H1 (cell line): ENCODE measurements around the gene DUSP2. TPM values are rescaled to one million over a fixed set of nuclear protein-coding genes. Genes with fewer than 3 reads are reported as not detected.

Experiments
- CTCF ChIA-PET: fragments of 300-600 bp; sonication (Branson Sonifier 250); formaldehyde crosslinking; loops from one replicate; lab custom pipeline; 2021; ENCODE audit not compliant: partially characterized antibody; lab: Charles Lee
- POLR2A ChIA-PET: fragments of 300-600 bp; sonication (Branson Sonifier 250); formaldehyde crosslinking; loops from one replicate; lab custom pipeline; 2021; ENCODE audit warnings: inconsistent platforms; ENCODE audit not compliant: partially characterized antibody; lab: Charles Lee
- DNase-seq, 2 experiments: peaks; one replicate each; pipeline versions ENCODE4 v3.0.0 to v3.0.0-alpha.2; 2010 to 2022; ENCODE audit warnings: low spot score in 2 of 2, low read depth in 1 of 2, mixed read lengths in 1 of 2
- FAIRE-seq: peaks from 2 replicates; lab custom pipeline; 2011; peaks lifted over from hg19 to GRCh38; lab: Jason Lieb, UNC
- H2AFZ ChIP-seq: 2 replicates; pipeline ENCODE4 v1.8.1; 2012; ENCODE audit warnings: low read length, inconsistent platforms
- H2AK5ac ChIP-seq: 2 replicates; pipeline ENCODE4 v1.6.1; 2013; ENCODE audit warnings: low read depth, low read length
- H2BK120ac ChIP-seq: replicated peaks from 2 replicates; pipeline ENCODE3; 2013; ENCODE audit warnings: low read depth, low read length, inconsistent platforms
- H2BK12ac ChIP-seq: 2 replicates; pipeline ENCODE4 v1.6.1; 2013; ENCODE audit warnings: low read depth, low read length
- H2BK15ac ChIP-seq: 2 replicates; pipeline ENCODE4 v1.6.1; 2013; ENCODE audit warnings: low read length
- H2BK20ac ChIP-seq: 2 replicates; pipeline ENCODE4 v1.6.1; 2013; ENCODE audit warnings: low read length
- H2BK5ac ChIP-seq: 2 replicates; pipeline ENCODE4 v1.6.1; 2013; ENCODE audit warnings: low read depth, low read length
- H3K14ac ChIP-seq: 2 replicates; pipeline ENCODE4 v1.6.1; 2013; ENCODE audit warnings: inconsistent platforms; ENCODE audit not compliant: insufficient read length
- H3K18ac ChIP-seq: 2 replicates; pipeline ENCODE4 v1.6.1; 2013; ENCODE audit warnings: low read length; ENCODE audit errors: extremely low read depth
- H3K23ac ChIP-seq: 2 replicates; pipeline ENCODE4 v1.6.1; 2013; ENCODE audit warnings: inconsistent platforms; ENCODE audit not compliant: insufficient read length
- H3K23me2 ChIP-seq: 2 replicates; pipeline ENCODE4 v1.6.1; 2013; ENCODE audit warnings: low read depth, low read length
- H3K27ac ChIP-seq: 2 replicates; pipeline ENCODE4 v1.6.1; 2011; ENCODE audit warnings: low read depth, low read length, inconsistent platforms
- H3K27me3 ChIP-seq, 4 experiments: replicated peaks in 1 of 4; 1 replicate in 1 of 4; 2 replicates in 3 of 4; pipeline versions ENCODE4 v1.6.1 to v1.8.1; 2011 to 2013; ENCODE audit warnings: low read length in 3 of 4, mild to moderate bottlenecking in 3 of 4, inconsistent platforms in 2 of 4, mixed read lengths in 2 of 4, moderate library complexity in 1 of 4; ENCODE audit not compliant: control insufficient read depth in 3 of 4, insufficient read depth in 3 of 4; ENCODE audit errors: extremely low read depth in 1 of 4
- H3K36me3 ChIP-seq, 4 experiments: 2 replicates each; pipeline versions ENCODE4 v1.6.1 to v1.8.1; 2011 to 2013; ENCODE audit warnings: mild to moderate bottlenecking in 4 of 4, low read length in 3 of 4, moderate library complexity in 2 of 4, control low read depth in 1 of 4, inconsistent platforms in 1 of 4; ENCODE audit not compliant: insufficient read depth in 4 of 4, control insufficient read depth in 2 of 4
- H3K4ac ChIP-seq: replicated peaks from 2 replicates; pipeline ENCODE3; 2013; ENCODE audit warnings: low read length, low read depth, mixed read lengths, inconsistent platforms; ENCODE audit not compliant: insufficient read length
- H3K4me1 ChIP-seq, 4 experiments: replicated peaks in 1 of 4; 1 replicate in 1 of 4; 2 replicates in 3 of 4; pipeline versions ENCODE4 v1.6.1 to v1.8.1; 2011 to 2013; ENCODE audit warnings: low read length in 3 of 4, inconsistent platforms in 2 of 4, mixed read lengths in 1 of 4; ENCODE audit not compliant: insufficient read depth in 4 of 4, control insufficient read depth in 3 of 4
- H3K4me2 ChIP-seq, 2 experiments: 2 replicates each; pipeline versions ENCODE4 v1.6.1 to v1.8.1; 2011 to 2013; ENCODE audit warnings: low read depth in 2 of 2, low read length in 2 of 2, control low read depth in 1 of 2, inconsistent platforms in 1 of 2, mild to moderate bottlenecking in 1 of 2; ENCODE audit not compliant: insufficient read depth in 1 of 2
- H3K4me3 ChIP-seq, 4 experiments: fragments of 200-600, 300-600 bp in 1 of 4; sonication (generic), shearing (Covaris generic), sonication (Bioruptor Twin) in 1 of 4; 2 replicates each; pipeline versions ENCODE4 v1.5.1 to v1.8.1; 2011 to 2016; ENCODE audit warnings: low read length in 4 of 4, low read depth in 3 of 4, control low read depth in 2 of 4, inconsistent platforms in 2 of 4, mild to moderate bottlenecking in 2 of 4, mixed read lengths in 1 of 4, moderate library complexity in 1 of 4; ENCODE audit not compliant: insufficient read depth in 2 of 4; ENCODE audit errors: extremely low read depth in 1 of 4
- H3K56ac ChIP-seq: replicated peaks from 2 replicates; pipeline ENCODE3; 2013; ENCODE audit warnings: low read depth, mild to moderate bottlenecking, mixed read lengths, low read length, inconsistent platforms; ENCODE audit not compliant: insufficient read length
- H3K79me1 ChIP-seq: 2 replicates; pipeline ENCODE4 v1.6.1; 2013; ENCODE audit warnings: low read depth, low read length, control low read depth
- H3K79me2 ChIP-seq, 2 experiments: 2 replicates each; pipeline versions ENCODE4 v1.6.1 to v1.8.1; 2012 to 2013; ENCODE audit warnings: low read length in 2 of 2, mild to moderate bottlenecking in 2 of 2, inconsistent platforms in 1 of 2; ENCODE audit not compliant: insufficient read depth in 2 of 2, control insufficient read depth in 1 of 2
- H3K9ac ChIP-seq, 4 experiments: replicated peaks in 1 of 4; 1 replicate in 1 of 4; 2 replicates in 3 of 4; pipeline versions ENCODE4 v1.6.1 to v1.8.1; 2011 to 2013; ENCODE audit warnings: low read depth in 3 of 4, low read length in 3 of 4, control low read depth in 2 of 4, mild to moderate bottlenecking in 2 of 4, moderate library complexity in 2 of 4, inconsistent platforms in 1 of 4; ENCODE audit errors: extremely low read depth in 1 of 4
- H3K9me3 ChIP-seq, 2 experiments: 2 replicates each; pipeline versions ENCODE4 v1.6.1 to v1.8.1; 2012 to 2013; ENCODE audit warnings: mild to moderate bottlenecking in 2 of 2, moderate library complexity in 2 of 2, control low read depth in 1 of 2, inconsistent platforms in 1 of 2, low read depth in 1 of 2, low read length in 1 of 2, mixed read lengths in 1 of 2; ENCODE audit not compliant: insufficient read depth in 2 of 2
- H4K20me1 ChIP-seq, 2 experiments: replicated peaks in 1 of 2; 2 replicates each; pipeline versions ENCODE3 to v1.8.1; 2011 to 2013; ENCODE audit warnings: inconsistent platforms in 2 of 2, low read length in 2 of 2, mild to moderate bottlenecking in 1 of 2; ENCODE audit not compliant: insufficient read depth in 2 of 2, control insufficient read depth in 1 of 2
- H4K5ac ChIP-seq: 2 replicates; pipeline ENCODE4 v1.6.1; 2013; ENCODE audit warnings: low read length, low read depth, mixed read lengths, inconsistent platforms; ENCODE audit not compliant: insufficient read length
- H4K8ac ChIP-seq: 2 replicates; pipeline ENCODE4 v1.8.0; 2013; ENCODE audit warnings: mild to moderate bottlenecking, moderate library complexity, low read length, inconsistent platforms; ENCODE audit not compliant: insufficient read depth; ENCODE audit errors: extremely low read depth
- H4K91ac ChIP-seq: replicated peaks from 2 replicates; pipeline ENCODE3; 2013; ENCODE audit warnings: low read length, mixed read lengths, inconsistent platforms; ENCODE audit not compliant: insufficient read length
- EP300 ChIP-seq, 2 experiments: IDR thresholded peaks; 1 replicate in 1 of 2; 2 replicates in 1 of 2; pipeline ENCODE4 v1.6.1; 2011 to 2012; ENCODE audit warnings: low read depth in 2 of 2, low read length in 2 of 2, mild to moderate bottlenecking in 2 of 2, borderline replicate concordance in 1 of 2, inconsistent platforms in 1 of 2, moderate library complexity in 1 of 2
- JUN ChIP-seq: IDR thresholded peaks from 2 replicates; pipeline ENCODE4 v1.6.1; 2011; ENCODE audit warnings: low read depth, mild to moderate bottlenecking, improper control_type of control experiment, low read length
- POLR2AphosphoS5 ChIP-seq: IDR thresholded peaks from 2 replicates; pipeline ENCODE4 v1.6.1; 2011; ENCODE audit warnings: low read depth, low read length
- RAD21 ChIP-seq, 2 experiments: IDR thresholded peaks in 1 of 2; conservative IDR thresholded peaks in 1 of 2; 2 replicates each; pipeline ENCODE4 v1.6.1; 2011; ENCODE audit warnings: low read depth in 2 of 2, low read length in 2 of 2, improper control_type of control experiment in 1 of 2, inconsistent platforms in 1 of 2, mild to moderate bottlenecking in 1 of 2, moderate library complexity in 1 of 2
- SP4 ChIP-seq: IDR thresholded peaks from 2 replicates; pipeline ENCODE4 v1.6.1; 2012; ENCODE audit warnings: low read length, inconsistent platforms
- WGBS, 2 experiments: shearing (Covaris generic) in 1 of 2; methylation state at CpG; one replicate each; pipeline versions ENCODE4 v1.1.6 to v1.1.7; 2013 to 2015; ENCODE audit warnings: low lambda C conversion rate in 2 of 2, mixed read lengths in 2 of 2, inconsistent platforms in 1 of 2, low coverage in 1 of 2, missing lambda C conversion rate in 1 of 2; ENCODE audit not compliant: insufficient replicate concordance in 2 of 2, insufficient coverage in 1 of 2, insufficient read length in 1 of 2; ENCODE audit errors: extremely low coverage in 1 of 2, missing lambda C conversion rate in 1 of 2; 5-methylcytosine and 5-hydroxymethylcytosine counted together
- polyA plus RNA-seq, 7 experiments: library from polyadenylated mRNA; depleted of rRNA in 3 of 7; stranded (reverse) in 5 of 7; unstranded in 2 of 7; fragments of >200 nt in 5 of 7; fragments of 200-250 nt in 2 of 7; gene quantifications; 1 replicate in 5 of 7; 2 replicates in 1 of 7; 4 replicates in 1 of 7; pipeline versions ENCODE4 v1.2.1 to v1.2.3, GENCODE V29; 2011 to 2013; ENCODE audit warnings: missing spikeins in 2 of 7, mixed read lengths in 2 of 7
- total RNA-seq: library from RNA; stranded (reverse); fragmentation: NEBNext Ultra II Directional; extraction: Animal tissue kit (Norgen Biotek cat#: 25700); gene quantifications from 2 replicates; pipeline ENCODE4 v1.2.1, GENCODE V29; 2021

The DUSP2 gene
- total and polyA plus RNA-seq, 2 of the 8 experiments (the other 6 are each of a cell fraction or from before 2014, with no cell fraction given) = 10.1 to 10.4 TPM

DNA sequence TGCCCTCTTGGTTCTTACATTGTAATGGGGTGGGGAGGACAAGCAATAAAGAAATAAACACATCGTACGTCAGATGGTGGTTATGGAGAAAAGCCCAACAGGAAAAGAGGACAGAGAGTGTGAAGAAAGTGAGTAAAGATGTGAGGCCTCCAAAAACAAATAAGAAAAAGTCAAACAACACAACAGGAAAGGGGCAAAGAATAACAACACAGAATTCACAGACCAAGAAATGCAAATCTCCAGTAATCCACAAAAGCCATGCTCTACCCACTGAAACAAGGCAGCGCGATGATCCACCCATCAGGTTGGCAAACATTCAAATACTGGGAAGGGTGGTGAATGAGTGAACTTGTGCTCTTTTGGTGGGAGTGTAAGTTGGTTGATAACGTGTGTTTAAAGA is 16.7 kb upstream of the DUSP2 start:
- no peak for FAIRE-seq
- no peak overlapping the region for H3K4me3 ChIP-seq
- H2BK20ac ChIP-seq = no peak overlapping the region
- no peak for DNase-seq
- no peaks in the 10 kb centered on the region for H3K36me3 ChIP-seq
- WGBS, 2 experiments = 92% methylated on average over 5 of the region's 5 CpGs; no CpG with 5 or more reads in 1 of the 2 experiments
- no peak overlapping the region for H3K4ac ChIP-seq
- H3K23ac ChIP-seq = no peak overlapping the region
- no peak for TF ChIP-seq JUN
- TF ChIP-seq RAD21 (IDR thresholded peaks at IDR 0.05 in 1 of 2, conservative IDR thresholded peaks at IDR 0.05 in 1 of 2; ENCODE audit: low read depth in 2 of 2, low read length in 2 of 2) = no peak
- no peak for TF ChIP-seq SP4
- TF ChIP-seq EP300 (IDR thresholded peaks at IDR 0.05; ENCODE audit: borderline replicate concordance in 1 of 2, low read depth in 2 of 2, low read length in 2 of 2) = no peak
- TF ChIP-seq POLR2AphosphoS5 = no peak
- no peak overlapping the region for H3K14ac ChIP-seq
- H2AK5ac ChIP-seq = no peak overlapping the region
- no peaks in the 10 kb centered on the region for H3K79me2 ChIP-seq
- H2BK120ac ChIP-seq = no peak overlapping the region
- H2BK12ac ChIP-seq = no peak overlapping the region
- H2BK5ac ChIP-seq = no peak overlapping the region
- H3K4me2 ChIP-seq = no peak overlapping the region
- H2AFZ ChIP-seq = no peak overlapping the region
- CTCF ChIA-PET = interaction anchor here (3.1 to 5.2 kb wide), 2 partner anchors 12 to 23 kb away, joined by 10 to 31 read pairs; partner anchors contain the start of gene ASTL
- H3K23me2 ChIP-seq = no peaks in the 10 kb centered on the region; the same call in 1 of the 2 replicates
- H3K18ac ChIP-seq = no peak overlapping the region
- H3K79me1 ChIP-seq = no peaks in the 10 kb centered on the region
- H2BK15ac ChIP-seq = no peak overlapping the region
- H4K91ac ChIP-seq = no peak overlapping the region
- H3K27me3 ChIP-seq = no peaks in the 10 kb centered on the region
- H3K4me1 ChIP-seq = peaks cover 0 to 9% (median 0%) of the 10 kb centered on the region in 4 experiments; a peak in 1 of 7 replicates
- POLR2A ChIA-PET = no interaction called here
- H3K27ac ChIP-seq = no peak overlapping the region
- no peak overlapping the region for H4K8ac ChIP-seq
- H3K56ac ChIP-seq = no peak overlapping the region
- no peak overlapping the region for H3K9ac ChIP-seq
- no peak overlapping the region for H4K5ac ChIP-seq
- no peaks in the 10 kb centered on the region for H3K9me3 ChIP-seq
- no peaks in the 10 kb centered on the region for H4K20me1 ChIP-seq
